OCI-LY7 (cell line): Measurements from ENCODE around the gene ZNF639.

Experiments
- EZH2phosphoT487 ChIP-seq: fragments of 200-600 bp; sonication (generic); IDR thresholded peaks from 2 replicates; pipeline ENCODE4 v1.6.1; 2018; ENCODE audit warnings: low read depth, borderline replicate concordance, mild to moderate bottlenecking, mixed run types, antibody characterized with exemption, low read length, moderate library complexity, mixed read lengths
- TF ChIP-seq, protein P1 (sequence below): fragments of 200-600 bp; sonication (generic); conservative IDR thresholded peaks from 2 replicates; pipeline ENCODE4 v1.5.1; 2014; ENCODE audit warnings: mild to moderate bottlenecking, antibody characterized with exemption, low read length, moderate library complexity, mixed read lengths

DNA sequence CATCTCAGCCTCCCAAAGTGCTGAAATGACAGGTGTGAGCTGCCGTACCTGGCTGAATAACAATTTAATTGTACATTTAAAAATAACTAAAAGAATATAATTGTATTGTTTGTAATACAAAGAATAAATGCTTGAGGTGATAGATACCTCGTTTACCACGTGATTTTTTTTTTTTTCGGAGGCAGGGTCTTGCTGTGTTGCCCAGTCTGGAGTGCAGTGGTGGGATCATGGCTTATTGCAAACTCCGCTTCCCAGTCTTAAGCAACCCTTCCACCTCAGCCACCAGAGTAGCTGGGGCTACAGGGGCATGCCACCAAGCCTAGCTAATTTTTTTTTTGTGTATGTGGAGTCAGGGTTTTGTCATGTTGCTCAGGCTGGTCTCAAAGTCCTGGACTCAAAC lies 40.5 kb downstream of the ZNF639 start:
- TF ChIP-seq, protein P1, sequence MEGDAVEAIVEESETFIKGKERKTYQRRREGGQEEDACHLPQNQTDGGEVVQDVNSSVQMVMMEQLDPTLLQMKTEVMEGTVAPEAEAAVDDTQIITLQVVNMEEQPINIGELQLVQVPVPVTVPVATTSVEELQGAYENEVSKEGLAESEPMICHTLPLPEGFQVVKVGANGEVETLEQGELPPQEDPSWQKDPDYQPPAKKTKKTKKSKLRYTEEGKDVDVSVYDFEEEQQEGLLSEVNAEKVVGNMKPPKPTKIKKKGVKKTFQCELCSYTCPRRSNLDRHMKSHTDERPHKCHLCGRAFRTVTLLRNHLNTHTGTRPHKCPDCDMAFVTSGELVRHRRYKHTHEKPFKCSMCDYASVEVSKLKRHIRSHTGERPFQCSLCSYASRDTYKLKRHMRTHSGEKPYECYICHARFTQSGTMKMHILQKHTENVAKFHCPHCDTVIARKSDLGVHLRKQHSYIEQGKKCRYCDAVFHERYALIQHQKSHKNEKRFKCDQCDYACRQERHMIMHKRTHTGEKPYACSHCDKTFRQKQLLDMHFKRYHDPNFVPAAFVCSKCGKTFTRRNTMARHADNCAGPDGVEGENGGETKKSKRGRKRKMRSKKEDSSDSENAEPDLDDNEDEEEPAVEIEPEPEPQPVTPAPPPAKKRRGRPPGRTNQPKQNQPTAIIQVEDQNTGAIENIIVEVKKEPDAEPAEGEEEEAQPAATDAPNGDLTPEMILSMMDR = no peak
- TF ChIP-seq EZH2phosphoT487 = no peak
